SIG-M5 treated with dmso at 0.1 percent for 504 hours (cell line): ENCODE measurements around the gene MRPL34.

ENCODE experiments used
- DNase-seq: peaks from one replicate; lab custom pipeline; 2025; ENCODE audit not compliant: unreplicated experiment; lab: John Stamatoyannopoulos, UW

The MRPL34 gene

DNA sequence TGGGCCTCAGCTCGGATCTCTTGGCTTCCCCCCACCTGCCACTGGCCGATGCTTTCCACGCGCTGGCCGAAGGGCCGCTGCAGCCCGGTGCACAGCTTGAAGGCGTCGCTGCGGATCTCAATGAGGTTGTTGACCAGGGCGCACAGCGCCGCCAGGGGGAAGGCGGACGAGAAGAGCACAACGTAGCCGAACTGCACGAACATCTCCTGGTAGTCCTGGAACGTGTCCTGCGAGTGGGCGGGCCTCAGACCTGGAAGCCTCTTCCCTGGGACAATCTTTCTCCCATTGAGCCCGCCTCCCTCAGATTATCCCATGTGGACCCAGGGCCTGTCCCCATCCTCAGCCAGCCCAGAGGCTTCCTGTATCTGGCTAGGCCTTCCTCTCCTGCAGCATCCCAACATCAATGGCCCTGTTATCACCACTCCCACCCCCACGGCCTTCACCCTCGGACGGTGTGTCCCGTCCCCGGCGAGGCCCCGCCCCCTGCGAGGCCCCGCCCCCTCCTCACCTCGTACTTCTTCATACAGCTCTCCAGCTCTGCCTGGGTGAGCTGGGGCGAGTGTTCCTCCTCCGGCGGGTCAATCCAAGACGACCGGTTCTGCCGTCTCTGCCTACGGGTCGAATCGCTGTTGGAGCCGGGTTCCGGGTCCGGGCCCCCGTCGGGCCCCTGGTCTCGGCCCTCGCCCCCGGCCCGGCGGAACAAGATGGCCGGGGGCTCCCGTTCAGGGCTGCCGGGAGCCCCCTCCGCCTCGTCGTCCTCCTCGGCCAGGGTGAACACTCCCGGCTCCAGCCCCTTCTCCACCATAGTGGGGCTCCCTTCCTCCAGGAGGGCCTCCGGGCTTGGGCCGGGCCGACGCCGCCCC, 22.2 kb downstream of the MRPL34 start:
- DNase-seq = peak; percentile 28

DNA sequence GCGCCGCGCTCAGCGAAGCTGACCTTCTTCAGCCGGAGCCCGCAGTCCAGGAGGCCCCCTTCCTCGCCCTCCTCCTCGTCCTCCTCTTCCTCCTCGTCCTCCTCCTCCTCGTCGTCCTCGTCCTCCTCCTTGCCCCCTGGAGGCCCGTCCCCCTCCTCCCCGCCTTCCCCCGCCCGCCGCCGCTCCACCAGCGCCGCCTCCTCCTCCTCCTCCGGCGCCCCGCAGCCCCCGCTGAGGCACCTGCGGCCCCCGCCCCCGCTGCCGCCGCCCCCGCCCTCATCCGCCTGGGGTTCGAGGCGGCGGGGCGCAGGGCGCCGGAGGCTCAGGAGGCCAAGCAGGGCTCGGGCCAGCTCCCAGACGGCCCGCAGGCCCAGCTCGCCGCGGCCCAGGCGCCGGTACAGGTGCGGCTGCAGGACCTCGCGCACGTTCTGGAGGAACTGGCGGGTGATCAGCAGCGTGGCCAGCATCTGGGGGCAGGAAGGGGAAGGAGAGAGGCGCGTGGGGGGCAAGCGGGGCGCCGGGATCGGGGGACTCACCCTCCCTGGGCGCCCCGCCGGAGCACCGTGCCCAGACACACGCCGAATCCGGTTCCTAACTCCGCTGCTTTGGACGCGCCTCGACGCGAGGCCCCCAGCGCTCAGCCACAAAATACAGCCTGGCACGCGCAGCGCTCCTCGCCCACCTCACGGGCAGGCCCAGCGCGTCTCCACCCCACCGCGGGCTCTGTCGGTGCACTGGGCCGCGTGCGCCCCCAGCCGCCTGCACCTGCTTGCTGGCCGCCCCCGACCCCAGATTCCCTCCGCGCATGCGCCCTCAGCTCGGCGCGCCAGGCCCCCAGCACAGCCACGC, 23.1 kb downstream of the MRPL34 start:
- DNase-seq = no peak

DNA sequence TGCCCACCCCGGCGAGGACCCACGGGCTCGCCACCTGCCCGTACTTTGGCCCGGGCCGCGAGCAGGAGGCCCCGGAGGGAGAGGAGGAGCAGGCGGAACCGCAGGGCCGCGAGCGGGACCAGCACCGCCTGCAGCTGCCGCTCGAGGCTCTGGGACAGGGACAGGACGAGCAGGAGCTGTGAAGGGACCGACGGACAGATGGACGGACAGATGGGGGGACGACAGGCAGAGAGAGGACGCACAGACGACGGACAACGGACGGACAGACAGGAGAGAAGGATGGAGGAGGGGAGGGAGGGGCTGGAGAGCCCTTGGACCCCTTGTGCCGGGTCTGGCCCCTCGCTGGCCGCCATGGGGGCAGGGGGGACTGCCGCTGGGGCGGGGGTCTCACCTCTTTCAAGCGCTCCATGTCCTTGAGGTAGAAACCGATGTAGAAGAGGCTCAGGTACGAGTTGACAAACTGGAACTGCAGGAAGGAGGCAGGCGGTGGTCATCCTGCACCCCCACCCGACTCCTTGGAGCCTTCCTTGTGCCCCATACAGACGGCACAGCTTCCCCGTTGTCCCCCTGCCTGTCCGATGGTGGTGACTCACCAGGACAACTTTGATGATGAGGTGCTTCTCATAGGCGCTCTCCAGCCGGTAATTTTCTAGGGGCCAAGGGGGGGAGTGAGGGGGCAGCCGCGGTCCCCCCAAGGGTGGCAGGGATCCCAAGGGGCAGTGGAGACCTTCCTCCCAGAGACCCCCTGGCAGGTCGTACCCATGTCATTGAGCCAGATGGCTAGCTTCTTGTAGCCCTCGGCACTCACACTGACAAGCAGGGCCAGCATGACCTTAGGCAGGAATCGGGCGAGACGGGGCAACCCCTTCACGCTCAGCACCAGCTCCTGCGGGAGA, 23.9 kb downstream of the MRPL34 start:
- DNase-seq = no peak

DNA sequence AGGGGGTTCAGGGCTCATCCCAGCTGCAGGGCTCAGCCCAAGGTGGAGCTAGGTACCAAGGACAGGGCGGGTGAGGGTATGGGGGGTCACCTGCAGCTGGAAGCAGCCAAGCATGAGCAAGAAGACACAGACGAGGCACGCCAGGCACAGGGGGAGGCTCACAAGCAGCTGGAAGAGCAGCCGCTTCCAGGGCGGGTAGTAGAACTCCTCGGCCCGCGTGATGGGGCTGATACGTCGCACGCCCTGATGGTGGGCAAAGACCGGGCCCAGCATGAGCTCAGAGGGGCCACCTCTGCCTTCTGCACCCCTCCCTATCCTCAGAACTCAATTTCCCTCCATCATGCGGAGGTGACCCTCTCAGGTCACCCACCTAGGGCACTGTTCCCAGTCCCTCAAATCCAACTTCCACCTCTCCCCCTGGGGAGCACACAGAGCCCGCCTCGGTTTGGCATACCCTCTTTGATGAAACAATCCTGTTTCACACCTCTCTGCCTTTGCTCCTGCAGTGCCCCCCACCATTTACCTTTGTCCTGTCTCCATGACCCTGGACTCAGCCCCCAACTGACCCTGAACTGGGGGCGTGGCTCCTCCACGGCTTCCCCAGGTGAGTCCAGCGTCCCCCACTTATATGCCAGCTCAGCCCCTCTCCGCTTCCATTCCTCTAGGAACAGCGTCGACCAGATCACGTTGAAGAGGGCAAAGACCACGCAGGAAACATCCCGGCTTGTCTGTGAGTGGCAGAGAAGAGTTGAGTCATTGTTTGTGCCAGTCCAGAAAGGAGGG, 24.8 kb downstream of the MRPL34 start:
- DNase-seq = no peak

DNA sequence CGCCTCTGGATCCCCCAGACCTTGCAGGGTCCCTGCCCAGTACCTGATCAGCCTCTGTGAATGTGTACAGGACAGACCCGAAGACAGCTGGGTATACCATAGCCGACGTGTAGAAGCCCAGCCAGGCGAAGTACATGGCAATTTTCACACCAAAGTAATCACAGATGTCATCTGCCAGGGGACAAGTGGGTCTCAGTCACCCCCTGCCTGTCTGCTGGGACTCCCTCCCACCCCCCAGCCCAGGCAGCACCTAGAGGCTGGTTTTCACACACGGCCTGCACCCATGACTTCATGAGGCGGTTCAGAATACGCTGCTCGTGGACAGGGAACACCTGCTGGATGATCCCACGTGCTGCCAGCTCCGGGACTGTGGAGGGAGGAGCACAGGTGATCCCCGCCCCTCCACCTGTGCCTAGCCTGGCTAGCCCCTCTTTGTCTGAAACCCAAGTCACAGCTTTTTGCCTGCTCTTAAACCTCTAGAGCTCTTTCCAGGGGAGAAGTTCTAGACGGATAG, 25.4 kb downstream of the MRPL34 start:
- no peak for DNase-seq

DNA sequence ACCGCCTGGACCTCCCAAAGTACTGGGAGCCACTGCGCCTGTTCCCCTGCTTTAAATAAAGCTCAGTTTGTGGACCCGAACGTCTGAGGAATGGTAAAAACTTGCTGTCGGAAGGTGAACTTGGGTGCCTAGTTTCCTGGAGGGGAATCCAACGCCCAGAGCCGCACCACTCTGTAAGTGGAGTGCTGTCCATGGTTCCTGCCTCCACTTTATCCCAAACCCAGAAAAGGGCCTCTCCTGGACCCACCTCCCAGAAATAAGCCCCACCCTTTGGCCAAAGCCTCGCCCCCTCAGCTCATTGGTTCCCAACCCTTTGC, 26.6 kb downstream of the MRPL34 start:
- no peak for DNase-seq

DNA sequence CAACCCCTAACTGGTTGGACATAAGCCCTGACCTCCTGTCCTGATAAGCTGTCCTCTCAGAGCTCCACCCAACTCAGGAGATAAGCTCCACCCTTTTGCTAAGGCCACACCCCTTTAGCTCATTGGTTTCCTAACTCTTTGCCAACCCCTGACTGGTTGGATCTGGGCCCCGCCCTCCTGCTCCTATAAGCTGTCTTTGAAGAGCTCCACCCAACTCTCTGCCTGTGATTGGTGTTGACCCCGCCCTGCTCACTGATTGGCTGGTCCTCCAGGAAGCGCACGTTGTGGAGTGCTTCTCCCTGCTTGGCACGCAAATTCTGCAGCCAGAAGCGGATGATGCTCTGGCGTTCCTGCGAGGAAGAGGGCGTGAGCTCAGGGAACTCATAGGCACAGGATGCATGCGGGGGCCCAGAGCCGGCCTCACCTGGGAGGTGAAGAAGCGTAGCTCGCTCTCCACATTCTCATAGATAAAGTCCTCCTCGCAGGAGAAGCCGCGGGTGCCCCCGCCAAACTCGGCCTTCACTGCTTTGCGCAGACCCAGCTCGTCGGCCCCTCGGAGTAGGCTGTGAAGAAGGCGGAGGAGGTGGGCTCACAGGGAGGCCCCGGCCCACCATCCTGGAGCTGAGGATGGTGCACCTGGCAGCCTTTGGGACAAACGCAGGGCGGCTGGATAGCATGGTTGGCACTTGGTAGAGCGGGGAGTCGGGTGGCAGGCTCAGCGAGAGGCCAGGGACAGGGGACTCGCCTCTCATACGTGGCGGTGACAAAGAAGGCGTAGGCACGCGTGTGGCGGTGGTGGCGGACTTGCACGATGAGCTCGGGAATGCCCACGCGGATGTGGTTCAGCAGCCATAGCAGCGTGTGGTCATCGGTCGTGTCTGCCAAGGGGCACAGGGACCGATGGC, 27.3 kb downstream of the MRPL34 start:
- peak; percentile 49 for DNase-seq

DNA sequence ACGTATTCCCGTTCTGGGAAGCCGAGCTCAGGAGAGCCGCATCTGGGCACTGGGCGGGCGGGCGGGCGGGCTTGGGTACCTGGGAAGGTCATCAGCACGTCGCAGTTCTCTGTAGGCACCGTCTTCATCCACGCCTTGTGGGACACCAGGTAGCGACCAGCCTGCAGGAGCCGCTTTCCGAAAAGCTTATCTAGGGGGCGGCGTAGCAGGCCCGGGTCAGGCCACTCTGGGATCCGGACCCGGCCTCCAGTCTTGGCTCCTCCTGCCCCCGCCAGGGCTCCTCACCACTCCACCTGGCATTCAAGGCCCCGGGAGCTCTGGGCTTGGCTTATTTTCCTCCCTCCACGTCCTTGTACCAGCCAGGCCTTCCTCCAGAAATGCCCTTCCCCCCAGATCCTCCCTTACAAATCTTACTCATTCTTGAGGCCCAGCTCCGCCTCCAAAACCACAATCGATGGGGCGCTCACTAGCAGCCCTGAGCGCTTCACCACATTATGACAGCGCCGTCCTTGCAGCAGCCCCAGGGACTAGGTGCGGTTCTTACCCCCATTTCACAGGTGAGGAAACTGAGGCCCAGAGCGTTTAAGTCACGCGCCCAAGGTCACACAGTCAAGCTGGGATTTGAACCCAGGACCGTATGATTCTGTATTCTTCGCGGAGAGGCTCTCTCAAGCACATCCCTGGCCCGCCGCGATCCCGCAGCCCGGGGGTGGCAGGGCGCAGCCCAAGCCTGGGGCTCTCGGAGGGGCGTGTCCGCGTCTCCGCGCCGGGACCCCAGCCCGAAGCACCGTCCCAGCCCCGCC, 28.1 kb downstream of the MRPL34 start:
- peak; percentile 89 for DNase-seq

DNA sequence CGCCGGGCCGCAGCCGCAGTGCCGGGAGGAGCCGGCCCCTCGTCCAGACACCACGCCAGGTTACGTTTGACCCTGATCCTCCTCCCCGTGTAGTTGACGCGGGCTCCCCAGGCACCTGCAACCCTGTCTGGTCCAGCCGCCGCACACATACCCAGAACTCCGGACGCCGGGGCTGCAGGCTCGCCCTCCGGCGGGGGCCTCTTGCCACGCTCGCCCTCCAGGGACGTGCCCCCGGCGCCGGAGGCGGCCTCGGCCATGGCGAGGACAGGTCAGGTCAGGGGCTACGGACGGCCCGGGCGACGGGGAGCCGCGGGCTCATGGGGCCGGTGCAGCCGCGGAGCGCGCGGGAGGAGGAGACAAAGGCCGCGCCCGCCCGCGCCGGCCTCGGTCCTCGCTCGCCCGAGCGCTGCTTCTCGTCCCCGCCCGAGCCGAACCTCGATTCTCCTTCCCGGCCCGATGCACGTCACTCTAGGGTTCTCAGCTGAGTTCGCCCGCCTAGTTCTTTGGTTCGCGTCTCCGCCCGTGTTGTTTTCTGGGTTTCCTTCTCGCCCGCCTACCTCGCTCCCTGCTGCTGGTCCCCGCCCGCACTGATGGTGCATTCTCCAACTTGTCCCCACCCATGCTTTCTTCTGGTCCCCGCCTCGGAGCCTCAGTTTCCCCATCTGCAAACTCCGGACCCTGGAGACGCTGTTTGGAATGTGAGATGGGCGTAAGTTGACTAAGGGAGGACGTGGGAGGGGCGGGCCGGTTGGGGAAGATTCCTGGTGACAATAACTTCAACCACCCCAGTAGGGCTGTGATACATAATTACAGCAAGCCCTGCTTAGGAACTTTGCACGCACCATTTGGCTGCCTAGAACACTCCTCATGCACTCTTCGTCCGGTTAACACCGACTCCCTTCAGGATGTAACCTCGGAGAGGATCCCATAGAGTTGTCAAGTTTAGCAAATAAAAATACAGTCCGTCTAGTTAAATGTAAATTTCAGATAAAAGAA, 29.0 kb downstream of the MRPL34 start, which contains the start of gene ANO8:
Gene ANO8 (minus strand): TSS at position 442 of the 996 bp plus-strand sequence. CDS start 185 bp downstream, at position 257.
- DNase-seq = peak; percentile 91

DNA sequence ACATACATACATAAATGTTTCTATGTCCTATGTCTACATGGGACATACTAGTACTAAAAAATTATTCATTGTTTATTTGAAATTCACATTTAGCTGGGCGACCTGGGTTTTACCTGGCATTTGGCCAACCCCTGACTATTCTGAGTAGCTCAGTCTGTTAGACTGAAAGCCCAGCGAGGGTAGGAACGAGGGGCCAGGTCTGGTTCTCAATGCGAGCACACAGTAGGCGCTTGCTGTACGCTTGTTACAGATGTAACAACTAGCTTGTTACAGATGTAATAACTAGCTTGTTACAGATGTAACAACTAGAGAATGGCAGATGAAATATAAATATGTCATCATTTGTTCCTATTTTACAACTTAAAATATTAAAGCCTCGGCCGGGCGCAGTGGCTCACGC, 29.9 kb downstream of the MRPL34 start:
- no peak for DNase-seq

DNA sequence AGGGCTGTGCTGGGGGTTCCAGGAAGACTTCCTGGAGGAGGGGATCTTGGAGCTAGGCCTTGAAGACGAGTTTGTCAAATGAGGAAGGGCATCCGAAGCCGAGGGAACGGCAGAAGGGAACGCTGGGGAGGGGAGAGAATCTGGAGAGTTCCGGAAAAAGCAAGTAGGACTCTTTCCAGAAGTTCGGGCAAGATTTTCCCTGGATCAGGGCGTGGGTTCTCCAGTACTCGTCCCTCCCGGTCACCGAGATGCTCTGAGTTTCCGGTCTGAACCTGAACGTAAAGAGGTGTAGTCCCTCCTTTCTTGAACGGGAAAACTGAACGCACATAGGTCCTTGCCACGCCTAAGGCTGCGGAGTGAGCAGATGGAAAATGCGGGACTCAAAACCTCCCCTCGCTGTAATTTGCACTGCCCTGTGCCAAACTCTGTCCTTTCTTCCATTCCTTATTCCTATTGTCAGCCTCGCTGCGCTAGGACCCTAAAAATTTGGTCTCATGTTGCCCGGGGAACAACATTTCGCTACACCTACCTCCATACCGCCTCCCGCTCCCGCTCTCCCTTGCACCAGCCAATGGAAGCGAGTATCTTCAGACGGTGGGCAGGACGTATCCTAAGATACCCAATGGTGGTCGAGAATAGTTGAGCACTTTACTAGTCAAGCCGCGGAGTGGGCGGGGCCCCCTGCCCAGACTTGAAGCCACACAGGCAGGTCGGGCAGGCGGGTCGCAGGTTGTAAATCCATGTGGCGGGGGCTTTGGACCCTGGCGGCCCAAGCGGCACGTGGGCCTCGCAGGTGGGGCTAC, 31.4 kb downstream of the MRPL34 start, which contains the start of gene GTPBP3:
Gene GTPBP3 (plus strand): TSS at position 682 of the 803 bp plus-strand sequence. CDS start 59 bp downstream, at position 741.
- peak; percentile 99 for DNase-seq

DNA sequence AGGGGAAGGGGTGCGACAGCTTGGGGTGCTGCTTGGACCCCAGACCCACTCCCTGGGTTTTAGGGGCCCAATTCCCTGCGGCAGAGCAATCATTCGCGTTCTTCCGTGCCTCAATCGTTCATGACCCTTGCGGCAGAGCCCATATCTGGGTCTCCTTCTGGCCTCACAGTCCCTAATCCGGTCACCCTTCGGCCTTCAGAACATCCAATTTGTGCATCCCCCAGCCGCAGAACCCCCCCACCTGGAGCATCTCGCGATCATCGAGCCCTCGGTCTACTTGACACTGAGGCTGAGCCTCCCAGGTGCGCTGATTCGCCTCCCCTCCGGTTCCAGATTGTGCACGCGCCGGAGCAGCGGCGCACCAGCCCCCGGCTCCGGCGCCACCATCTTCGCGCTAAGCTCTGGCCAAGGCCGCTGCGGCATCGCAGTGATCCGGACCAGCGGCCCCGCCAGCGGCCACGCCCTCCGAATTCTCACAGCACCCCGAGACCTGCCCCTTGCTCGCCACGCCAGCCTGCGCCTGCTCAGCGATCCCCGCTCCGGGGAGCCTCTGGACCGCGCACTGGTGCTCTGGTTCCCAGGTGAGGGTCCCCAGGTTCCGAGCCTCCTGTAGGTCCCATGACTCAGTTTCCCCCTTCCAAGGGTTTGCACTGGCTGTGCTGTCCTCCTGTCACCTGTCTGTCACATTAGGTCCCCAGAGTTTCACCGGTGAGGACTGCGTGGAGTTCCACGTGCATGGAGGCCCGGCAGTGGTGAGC, 32.2 kb downstream of the MRPL34 start:
- DNase-seq = no peak

DNA sequence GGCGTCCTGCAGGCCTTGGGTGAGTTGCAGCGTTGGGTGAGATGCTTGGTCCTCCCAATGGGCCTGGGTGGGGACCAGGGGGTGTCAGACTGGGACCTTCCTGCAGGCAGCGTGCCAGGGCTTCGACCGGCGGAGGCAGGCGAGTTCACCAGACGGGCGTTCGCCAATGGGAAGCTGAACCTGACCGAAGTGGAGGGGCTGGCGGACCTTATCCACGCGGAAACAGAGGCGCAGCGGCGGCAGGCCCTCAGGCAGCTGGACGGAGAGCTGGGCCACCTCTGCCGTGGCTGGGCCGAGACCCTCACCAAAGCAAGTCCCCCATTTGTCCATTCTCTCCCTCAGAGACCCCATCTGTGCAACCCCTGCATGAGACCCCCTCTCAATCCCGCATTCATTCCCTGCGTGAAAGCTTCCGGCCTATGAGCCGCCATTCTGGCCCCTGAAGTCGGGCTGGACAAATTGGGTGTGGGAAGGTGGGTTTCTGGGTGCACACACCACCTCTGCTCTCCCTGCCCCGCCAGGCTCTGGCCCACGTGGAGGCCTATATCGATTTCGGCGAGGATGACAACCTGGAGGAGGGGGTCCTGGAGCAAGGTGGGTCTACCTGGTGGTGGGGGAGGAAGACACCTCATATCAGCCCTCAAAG, 32.9 kb downstream of the MRPL34 start:
- no peak for DNase-seq

DNA sequence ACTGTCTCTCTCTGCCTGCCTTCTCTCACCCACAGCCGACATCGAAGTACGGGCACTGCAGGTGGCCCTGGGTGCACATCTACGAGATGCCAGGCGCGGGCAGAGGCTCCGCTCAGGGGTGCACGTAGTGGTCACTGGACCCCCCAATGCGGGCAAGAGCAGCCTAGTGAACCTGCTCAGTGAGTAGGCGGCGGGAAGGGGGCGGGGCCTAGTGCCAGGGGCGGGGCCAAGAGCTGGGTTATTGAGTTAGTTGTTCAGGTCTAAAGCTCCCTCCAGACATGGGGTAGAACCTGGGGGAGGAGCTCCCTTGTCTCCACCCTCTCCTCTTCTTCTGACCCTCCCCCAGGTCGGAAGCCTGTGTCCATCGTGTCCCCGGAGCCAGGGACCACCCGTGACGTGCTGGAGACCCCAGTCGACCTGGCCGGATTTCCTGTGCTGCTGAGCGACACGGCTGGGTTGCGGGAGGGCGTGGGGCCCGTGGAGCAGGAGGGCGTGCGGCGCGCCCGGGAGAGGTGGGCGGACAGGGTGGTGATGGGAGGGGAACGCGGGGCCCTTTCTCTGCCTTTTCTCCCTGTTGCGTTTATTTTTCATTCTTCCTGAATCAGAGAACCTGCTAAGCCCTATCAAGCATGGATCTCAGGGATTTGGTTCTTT, 33.5 kb downstream of the MRPL34 start:
- no peak for DNase-seq
